H9 (cell line): ENCODE measurements around the gene BOLA2B. TPM values are rescaled to one million over a fixed set of nuclear protein-coding genes. Genes with fewer than 3 reads are reported as not detected.
A peak's percentile ranks its signal among the peaks of the same experiment; 100 is the strongest.
"Not testable (repeated sequence)": the region's sequence is repeated elsewhere in the genome, so short reads cannot be mapped to it uniquely, and the experiment has no call there.

Experiments used
- DNase-seq: peaks from one replicate; pipeline ENCODE4 v3.0.0-alpha.2; 2017
- H2AFZ ChIP-seq: one replicate; pipeline ENCODE4 v1.6.1; 2013; ENCODE audit warnings: mild to moderate bottlenecking, low read length, control low read depth, moderate library complexity
- H2AK5ac ChIP-seq: 2 replicates; pipeline ENCODE4 v1.6.1; 2013; ENCODE audit warnings: low read length, control low read depth, mixed read lengths; ENCODE audit not compliant: insufficient read length
- H2BK120ac ChIP-seq: one replicate; pipeline ENCODE4 v1.6.1; 2013; ENCODE audit warnings: low read depth, mild to moderate bottlenecking, low read length, control low read depth, inconsistent platforms; ENCODE audit not compliant: poor library complexity, severe bottlenecking
- H2BK12ac ChIP-seq: 2 replicates; pipeline ENCODE4 v1.6.1; 2013; ENCODE audit warnings: low read length, control low read depth, mixed read lengths, low read depth; ENCODE audit not compliant: insufficient read length
- H2BK15ac ChIP-seq: 2 replicates; pipeline ENCODE4 v1.6.1; 2013; ENCODE audit warnings: low read depth, low read length, control low read depth
- H2BK20ac ChIP-seq: one replicate; pipeline ENCODE4 v1.6.1; 2013; ENCODE audit warnings: low read depth, mild to moderate bottlenecking, low read length, control low read depth, inconsistent platforms; ENCODE audit not compliant: poor library complexity, severe bottlenecking
- H2BK5ac ChIP-seq: 2 replicates; pipeline ENCODE4 v1.6.1; 2013; ENCODE audit warnings: low read length, control low read depth, mixed read lengths; ENCODE audit not compliant: insufficient read length
- H3K14ac ChIP-seq: 2 replicates; pipeline ENCODE4 v1.6.1; 2013; ENCODE audit warnings: low read length, control low read depth; ENCODE audit not compliant: insufficient read depth
- H3K18ac ChIP-seq: 2 replicates; pipeline ENCODE4 v1.6.1; 2013; ENCODE audit warnings: low read depth, mild to moderate bottlenecking, mixed read lengths, low read length, control low read depth; ENCODE audit not compliant: insufficient read length
- H3K23ac ChIP-seq: 2 replicates; pipeline ENCODE4 v1.6.1; 2013; ENCODE audit warnings: low read length, control low read depth, mixed read lengths, low read depth; ENCODE audit not compliant: insufficient read length
- H3K23me2 ChIP-seq: 2 replicates; pipeline ENCODE4 v1.6.1; 2013; ENCODE audit warnings: low read depth, mild to moderate bottlenecking, mixed read lengths, low read length, control low read depth; ENCODE audit not compliant: insufficient read length, poor library complexity, severe bottlenecking
- H3K27ac ChIP-seq: 2 replicates; pipeline ENCODE4 v1.5.1; 2013; ENCODE audit warnings: low read length, control low read depth, mixed read lengths, low read depth; ENCODE audit not compliant: insufficient read length
- H3K27me3 ChIP-seq: 2 replicates; pipeline ENCODE4 v1.6.1; 2013; ENCODE audit warnings: low read length, control low read depth, inconsistent platforms; ENCODE audit not compliant: insufficient read depth
- H3K4ac ChIP-seq: 2 replicates; pipeline ENCODE4 v1.6.1; 2013; ENCODE audit warnings: low read depth, mild to moderate bottlenecking, control low read depth, inconsistent platforms, low read length, moderate library complexity
- H3K4me1 ChIP-seq: 2 replicates; pipeline ENCODE4 v1.6.1; 2013; ENCODE audit warnings: low read length, control low read depth, inconsistent platforms; ENCODE audit not compliant: insufficient read depth
- H3K4me2 ChIP-seq: 2 replicates; pipeline ENCODE4 v1.6.1; 2013; ENCODE audit warnings: low read length, control low read depth, mixed read lengths; ENCODE audit not compliant: insufficient read length, insufficient read depth
- H3K56ac ChIP-seq: 2 replicates; pipeline ENCODE4 v1.6.1; 2013; ENCODE audit warnings: low read depth, mild to moderate bottlenecking, mixed read lengths, low read length, control low read depth; ENCODE audit not compliant: insufficient read length
- H3K79me1 ChIP-seq: 2 replicates; pipeline ENCODE4 v1.6.1; 2013; ENCODE audit warnings: low read depth, mild to moderate bottlenecking, moderate library complexity, low read length, control low read depth, inconsistent platforms; ENCODE audit not compliant: insufficient read depth, poor library complexity, severe bottlenecking
- H3K79me2 ChIP-seq: 2 replicates; pipeline ENCODE4 v1.6.1; 2013; ENCODE audit warnings: low read length, control low read depth, inconsistent platforms; ENCODE audit not compliant: insufficient read depth
- H3K9ac ChIP-seq: 2 replicates; pipeline ENCODE4 v1.6.1; 2013; ENCODE audit warnings: low read length, control low read depth, mixed read lengths; ENCODE audit not compliant: insufficient read length; ENCODE audit errors: extremely low read depth
- H3K9me3 ChIP-seq: one replicate; pipeline ENCODE4 v1.6.1; 2013; ENCODE audit warnings: low read depth, low read length, inconsistent platforms; ENCODE audit not compliant: control insufficient read depth
- H3T11ph ChIP-seq: one replicate; pipeline ENCODE4 v1.6.1; 2013; ENCODE audit warnings: mild to moderate bottlenecking, low read length, control low read depth, inconsistent platforms
- H4K20me1 ChIP-seq: one replicate; pipeline ENCODE4 v1.6.1; 2013; ENCODE audit not compliant: control insufficient read depth, insufficient read length, insufficient read depth
- H4K5ac ChIP-seq: 2 replicates; pipeline ENCODE4 v1.6.1; 2013; ENCODE audit warnings: low read depth, mild to moderate bottlenecking, mixed read lengths, low read length, control low read depth; ENCODE audit not compliant: insufficient read length
- H4K8ac ChIP-seq: replicated peaks from 2 replicates; pipeline ENCODE4 v1.6.1; 2013; ENCODE audit warnings: low read length, control low read depth, mixed read lengths, low read depth; ENCODE audit not compliant: insufficient read length
- H4K91ac ChIP-seq: 2 replicates; pipeline ENCODE4 v1.6.1; 2013; ENCODE audit warnings: low read depth, mild to moderate bottlenecking, moderate library complexity, mixed read lengths, low read length, control low read depth; ENCODE audit not compliant: insufficient read length
- H3K27ac Mint-ChIP-seq, 3 experiments: 2 replicates in 2 of 3; 3 replicates in 1 of 3; pipeline ENCODE4 v1.8.0; 2020 to 2021; ENCODE audit warnings: mixed read lengths in 3 of 3, mild to moderate bottlenecking in 1 of 3, moderate library complexity in 1 of 3
- H3K27me3 Mint-ChIP-seq: 2 replicates; pipeline ENCODE4 v1.8.0; 2021; ENCODE audit warnings: low read depth, mild to moderate bottlenecking, moderate library complexity, mixed read lengths
- H3K36me3 Mint-ChIP-seq, 3 experiments: 2 replicates in 2 of 3; 3 replicates in 1 of 3; pipeline ENCODE4 v1.8.0; 2020 to 2021; ENCODE audit warnings: low read depth in 3 of 3, mixed read lengths in 3 of 3; ENCODE audit not compliant: insufficient read depth in 1 of 3
- H3K4me1 Mint-ChIP-seq, 2 experiments: 2 replicates each; pipeline ENCODE4 v1.8.0; 2020; ENCODE audit warnings: mixed read lengths in 2 of 2
- H3K4me3 Mint-ChIP-seq, 2 experiments: 2 replicates in 1 of 2; 3 replicates in 1 of 2; pipeline ENCODE4 v1.8.0; 2020 to 2021; ENCODE audit warnings: mild to moderate bottlenecking in 2 of 2, mixed read lengths in 2 of 2, moderate library complexity in 1 of 2
- H3K9me3 Mint-ChIP-seq, 2 experiments: 2 replicates in 1 of 2; 3 replicates in 1 of 2; pipeline ENCODE4 v1.8.0; 2020; ENCODE audit warnings: mild to moderate bottlenecking in 2 of 2, mixed read lengths in 2 of 2, moderate library complexity in 1 of 2
- WGBS: extraction: QIAGEN DNeasy Blood & Tissue Kit; methylation state at CpG from one replicate; pipeline ENCODE4 v1.1.7; 2013; ENCODE audit warnings: missing lambda C conversion rate, low lambda C conversion rate, mixed read lengths; ENCODE audit not compliant: insufficient read length; ENCODE audit errors: extremely low coverage; 5-methylcytosine and 5-hydroxymethylcytosine counted together
- total RNA-seq: library from RNA; stranded (reverse); gene quantifications from 2 replicates; pipeline ENCODE4 v1.2.1, GENCODE V29; 2021

Gene BOLA2B
- total RNA-seq, 1 experiment from 2014 or later, result 218 TPM

DNA sequence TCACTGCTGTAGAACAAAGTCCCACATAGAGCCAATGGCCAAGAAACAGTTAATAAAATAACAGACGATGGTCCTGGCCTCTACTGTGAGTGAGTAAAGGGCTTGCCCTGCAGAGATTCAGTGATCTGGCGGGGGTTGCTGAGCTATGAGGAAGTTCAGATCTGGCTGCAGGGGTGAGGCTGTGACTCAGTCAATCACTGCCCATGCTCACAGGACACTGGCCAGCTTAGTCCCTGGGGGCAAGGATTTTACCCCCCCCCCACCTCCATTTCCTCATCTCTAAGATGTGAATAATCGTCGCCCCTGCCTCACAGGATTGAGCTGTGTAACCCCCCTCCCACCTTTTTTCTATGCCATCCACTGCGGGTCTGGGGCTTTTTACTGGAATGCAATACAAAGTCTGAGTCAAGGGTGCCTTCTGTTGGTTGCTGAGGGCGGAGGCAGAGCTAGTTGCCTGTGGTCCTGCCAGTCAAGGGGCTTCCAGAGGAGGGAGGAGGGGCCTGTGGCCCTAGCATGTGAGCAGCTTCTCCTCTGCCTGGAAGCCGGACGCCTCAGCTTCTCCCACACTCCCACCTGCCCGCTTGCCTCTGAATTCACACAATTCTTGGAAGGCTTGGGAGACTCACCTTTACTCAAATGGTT, 13.7 kb upstream of the BOLA2B start:
- H3K36me3 Mint-ChIP-seq, H3K27ac Mint-ChIP-seq, H3K4me2 ChIP-seq, H4K5ac ChIP-seq, H3K9me3 Mint-ChIP-seq, H3K56ac ChIP-seq, H3K79me1 ChIP-seq, H3K9me3 ChIP-seq, H2BK5ac ChIP-seq, H4K8ac ChIP-seq, H3K9ac ChIP-seq, H3K14ac ChIP-seq, H3K23ac ChIP-seq, H3K27ac ChIP-seq, H3K4me1 ChIP-seq, H3K4ac ChIP-seq, H3K18ac ChIP-seq, H2BK120ac ChIP-seq, H2BK20ac ChIP-seq, H3K4me1 Mint-ChIP-seq, H3K79me2 ChIP-seq, H3K23me2 ChIP-seq, H3K27me3 ChIP-seq, H4K20me1 ChIP-seq, H3K27me3 Mint-ChIP-seq, H2BK15ac ChIP-seq, H3T11ph ChIP-seq, DNase-seq, H2AFZ ChIP-seq, H4K91ac ChIP-seq, H2BK12ac ChIP-seq, H2AK5ac ChIP-seq: not testable (repeated sequence)
- H3K4me3 Mint-ChIP-seq, result 0 out of 5 replicates have a peak overlapping the region, but pooled peaks of 1 of the 2 experiments have one; percentile 48
- WGBS, result no CpG with 5 or more reads among the region's 9 CpGs

- not testable (repeated sequence) for H3K4me2 ChIP-seq, DNase-seq, H3K36me3 Mint-ChIP-seq, H3K4me1 Mint-ChIP-seq, H3K79me2 ChIP-seq, H3K9me3 Mint-ChIP-seq, H2BK15ac ChIP-seq, H2BK5ac ChIP-seq, H3K9ac ChIP-seq, H3K4me1 ChIP-seq, H4K8ac ChIP-seq, H3K4ac ChIP-seq, H3K4me3 Mint-ChIP-seq, H2AFZ ChIP-seq, H3K18ac ChIP-seq, H3K27ac Mint-ChIP-seq, H4K91ac ChIP-seq, H3K23me2 ChIP-seq, H2AK5ac ChIP-seq, H3K79me1 ChIP-seq, H3K27ac ChIP-seq, H3K27me3 ChIP-seq, H3K9me3 ChIP-seq, H3K23ac ChIP-seq, H3T11ph ChIP-seq, H3K56ac ChIP-seq, H2BK20ac ChIP-seq, H2BK120ac ChIP-seq, H3K27me3 Mint-ChIP-seq, H3K14ac ChIP-seq, H2BK12ac ChIP-seq, H4K5ac ChIP-seq, H4K20me1 ChIP-seq
- no CpG with 5 or more reads among the region's 33 CpGs for WGBS
These were observed 12.8 kb upstream of the BOLA2B start for GRCh38 chr16:30206252-30206651.
